ENCODE data around the gene HES1. TPM values are rescaled to one million over a fixed set of nuclear protein-coding genes. Genes with fewer than 3 reads are reported as not detected.

Gene HES1
- total RNA-seq, 1 donor from 2014 or later, result 66.5 TPM

- Mint-ChIP-seq H3K4me1 (peaks cover 13% of the 10 kb centered on the region), H3K36me3 (no peaks in the 10 kb centered on the region), H3K27ac (no peak overlapping the region), H3K27me3 (ENCODE audit: insufficient read depth, low read depth) (peaks cover 27% of the 10 kb centered on the region), H3K4me3 (no peak overlapping the region), H3K9me3 (peaks cover 5% of the 10 kb centered on the region)
- TF ChIP-seq EZH2phosphoT487 (IDR thresholded peaks at IDR 0.05) (no peak), CTCF (IDR thresholded peaks at IDR 0.05) (no peak), EZH2 (IDR thresholded peaks at IDR 0.05) (no peak)
- no peaks in the 10 kb centered on the region for H3K9me3 ChIP-seq (ENCODE audit: low read depth)
- no peak overlapping the region for H3K27ac ChIP-seq
- H3K36me3 ChIP-seq, result no peaks in the 10 kb centered on the region
- H3K27me3 ChIP-seq, result peaks cover 4% of the 10 kb centered on the region
- peaks cover 18% of the 10 kb centered on the region for H3K4me1 ChIP-seq
- no peak overlapping the region for H3K4me2 ChIP-seq
- no peak overlapping the region for H2AFZ ChIP-seq (replicated peaks)
- H3F3A ChIP-seq (ENCODE audit: low read depth), result no peaks in the 10 kb centered on the region
- H3K4me3 ChIP-seq, result no peak overlapping the region
- no peak overlapping the region for H3K9ac ChIP-seq
- no peak for DNase-seq (ENCODE audit: low spot score)
- no peaks in the 10 kb centered on the region for H4K20me1 ChIP-seq (ENCODE audit: low read depth)
- H3K79me2 ChIP-seq (ENCODE audit: low read depth), result no peaks in the 10 kb centered on the region
Observed at GRCh38 chr3:194158942-194159439, 23.0 kb downstream of the HES1 start.

- Mint-ChIP-seq H3K4me1 (peaks cover 15% of the 10 kb centered on the region), H3K36me3 (no peaks in the 10 kb centered on the region), H3K9me3 (no peaks in the 10 kb centered on the region), H3K27me3 (ENCODE audit: insufficient read depth, low read depth) (peaks cover 27% of the 10 kb centered on the region), H3K4me3 (no peak overlapping the region), H3K27ac (no peak overlapping the region)
- no peak for DNase-seq (ENCODE audit: low spot score)
- Histone ChIP-seq H3K4me3 (no peak overlapping the region), H4K20me1 (ENCODE audit: low read depth) (no peaks in the 10 kb centered on the region), H3K27me3 (peaks cover 4% of the 10 kb centered on the region), H3K9me3 (ENCODE audit: low read depth) (no peaks in the 10 kb centered on the region), H2AFZ (replicated peaks) (no peak overlapping the region), H3K79me2 (ENCODE audit: low read depth) (no peaks in the 10 kb centered on the region), H3K4me1 (peaks cover 21% of the 10 kb centered on the region), H3K27ac (no peak overlapping the region), H3F3A (ENCODE audit: low read depth) (no peaks in the 10 kb centered on the region), H3K4me2 (no peak overlapping the region), H3K9ac (no peak overlapping the region), H3K36me3 (no peaks in the 10 kb centered on the region)
- TF ChIP-seq EZH2phosphoT487 (IDR thresholded peaks at IDR 0.05), result no peak
- no peak for TF ChIP-seq CTCF (IDR thresholded peaks at IDR 0.05)
- TF ChIP-seq EZH2 (IDR thresholded peaks at IDR 0.05), result no peak
Observed at GRCh38 chr3:194160158-194160557, 24.2 kb downstream of the HES1 start.

GRCh38 chr3:194161131-194162045 lies 25.4 kb downstream of the HES1 start:
- TF ChIP-seq EZH2phosphoT487 (IDR thresholded peaks at IDR 0.05), result no peak
- TF ChIP-seq EZH2 (IDR thresholded peaks at IDR 0.05), result no peak
- no peak for TF ChIP-seq CTCF (IDR thresholded peaks at IDR 0.05)
- peaks cover 8% of the 10 kb centered on the region for H3F3A ChIP-seq (ENCODE audit: low read depth)
- H3K9ac ChIP-seq, result no peak overlapping the region
- peak overlapping the region; percentile 79 for H2AFZ ChIP-seq (replicated peaks)
- H3K4me2 ChIP-seq, result peak overlapping the region; percentile 18
- no peaks in the 10 kb centered on the region for H3K79me2 ChIP-seq (ENCODE audit: low read depth)
- Mint-ChIP-seq H3K4me3 (no peak overlapping the region), H3K27me3 (ENCODE audit: insufficient read depth, low read depth) (peaks cover 24% of the 10 kb centered on the region), H3K27ac (peak overlapping the region; percentile 88), H3K9me3 (no peaks in the 10 kb centered on the region), H3K4me1 (peaks cover 26% of the 10 kb centered on the region), H3K36me3 (no peaks in the 10 kb centered on the region)
- H3K36me3 ChIP-seq, result no peaks in the 10 kb centered on the region
- no peaks in the 10 kb centered on the region for H4K20me1 ChIP-seq (ENCODE audit: low read depth)
- H3K4me3 ChIP-seq, result no peak overlapping the region
- peaks cover 4% of the 10 kb centered on the region for H3K27me3 ChIP-seq
- H3K27ac ChIP-seq, result no peak overlapping the region
- H3K4me1 ChIP-seq, result peaks cover 29% of the 10 kb centered on the region
- DNase-seq (ENCODE audit: low spot score), result no peak
- H3K9me3 ChIP-seq (ENCODE audit: low read depth), result no peaks in the 10 kb centered on the region

Data from neural progenitor cell (in vitro differentiated cells).